Adrenal gland (tissue), 5 donors: Measurements from ENCODE around the gene PDZRN3.

Source experiments
- POLR2A ChIP-seq, 2 donors: fragments of 450-650 bp; IDR thresholded peaks; one replicate each; pipeline ENCODE4 v1.6.1; 2017; ENCODE audit warnings: antibody characterized with exemption in 2 of 2, mild to moderate bottlenecking in 2 of 2, moderate library complexity in 1 of 2
- TF ChIP-seq, protein P1 (sequence below), 6 experiments: fragments of 450-650 bp in 4 of 6; fragments of 200-600 bp in 2 of 6; sonication (generic) in 1 of 6; IDR thresholded peaks; 1 replicate in 5 of 6; 2 replicates in 1 of 6; pipeline versions ENCODE4 v1.5.1 to v1.8.0; 2016 to 2021; ENCODE audit warnings: antibody characterized with exemption in 6 of 6, mild to moderate bottlenecking in 2 of 6, moderate library complexity in 1 of 6
- donor health status: DM: no; HTN: no; CAD: no.

GRCh38 chr3:73508330-73508954, 116.3 kb downstream of the PDZRN3 start:
- TF ChIP-seq POLR2A (IDR thresholded peaks at IDR 0.05), result no peak
- TF ChIP-seq, protein P1, sequence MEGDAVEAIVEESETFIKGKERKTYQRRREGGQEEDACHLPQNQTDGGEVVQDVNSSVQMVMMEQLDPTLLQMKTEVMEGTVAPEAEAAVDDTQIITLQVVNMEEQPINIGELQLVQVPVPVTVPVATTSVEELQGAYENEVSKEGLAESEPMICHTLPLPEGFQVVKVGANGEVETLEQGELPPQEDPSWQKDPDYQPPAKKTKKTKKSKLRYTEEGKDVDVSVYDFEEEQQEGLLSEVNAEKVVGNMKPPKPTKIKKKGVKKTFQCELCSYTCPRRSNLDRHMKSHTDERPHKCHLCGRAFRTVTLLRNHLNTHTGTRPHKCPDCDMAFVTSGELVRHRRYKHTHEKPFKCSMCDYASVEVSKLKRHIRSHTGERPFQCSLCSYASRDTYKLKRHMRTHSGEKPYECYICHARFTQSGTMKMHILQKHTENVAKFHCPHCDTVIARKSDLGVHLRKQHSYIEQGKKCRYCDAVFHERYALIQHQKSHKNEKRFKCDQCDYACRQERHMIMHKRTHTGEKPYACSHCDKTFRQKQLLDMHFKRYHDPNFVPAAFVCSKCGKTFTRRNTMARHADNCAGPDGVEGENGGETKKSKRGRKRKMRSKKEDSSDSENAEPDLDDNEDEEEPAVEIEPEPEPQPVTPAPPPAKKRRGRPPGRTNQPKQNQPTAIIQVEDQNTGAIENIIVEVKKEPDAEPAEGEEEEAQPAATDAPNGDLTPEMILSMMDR (IDR thresholded peaks at IDR 0.05), result peak; percentile 60 to 76 (median 70)
